ENCODE data around the gene USH2A.

The USH2A gene

GRCh38 chr1:215625949-215626348 lies 797.3 kb downstream of the USH2A start:
- H3K36me3 ChIP-seq (ENCODE audit: control insufficient read depth in 2 of 2, insufficient read depth in 1 of 2, low read length in 2 of 2), result peaks cover 9 to 17% of the 10 kb centered on the region in 2 experiments; a peak in 2 of 3 replicates
- TF ChIP-seq ZNF184 (tag by site-specific recombination; IDR thresholded peaks at IDR 0.05) (no peak), ZEB2 (tag by site-specific recombination; IDR thresholded peaks at IDR 0.05) (no peak), KLF1 (tag by site-specific recombination; IDR thresholded peaks at IDR 0.05) (no peak), OVOL3 (tag by site-specific recombination; IDR thresholded peaks at IDR 0.05) (no peak), ZBTB1 (tag by site-specific recombination; IDR thresholded peaks at IDR 0.05) (no peak), ZNF433 (tag by site-specific recombination; IDR thresholded peaks at IDR 0.05; ENCODE audit: low read depth) (no peak), ZNF341 (tag by site-specific recombination; IDR thresholded peaks at IDR 0.05; ENCODE audit: low read depth) (no peak), ZBTB10 (tag by site-specific recombination; IDR thresholded peaks at IDR 0.05) (no peak), ZFP41 (tag by site-specific recombination; IDR thresholded peaks at IDR 0.05; ENCODE audit: borderline replicate concordance) (no peak), ZNF488 (tag by site-specific recombination; IDR thresholded peaks at IDR 0.05) (no peak), MEIS1 (CRISPR knock-in tag; IDR thresholded peaks at IDR 0.05; ENCODE audit: borderline replicate concordance) (no peak), ZNF561 (tag by site-specific recombination; IDR thresholded peaks at IDR 0.05; ENCODE audit: borderline replicate concordance) (no peak), ZNF701 (tag by site-specific recombination; IDR thresholded peaks at IDR 0.05) (no peak)
- no peak overlapping the region for H3K27ac ChIP-seq (ENCODE audit: extremely low read depth, low read depth, low read length)
- ChIA-PET POLR2A (no interaction called here), CTCF (no interaction called here)
- H3K4me1 ChIP-seq (ENCODE audit: control insufficient read depth, insufficient read depth, low read length), result no peaks in the 10 kb centered on the region
- H3K9me3 ChIP-seq (ENCODE audit: control insufficient read depth, insufficient read depth, low read depth, low read length), result no peaks in the 10 kb centered on the region
- H3K4me3 ChIP-seq (ENCODE audit: low read depth, low read length), result no peak overlapping the region

- no peak overlapping the region for H3K4me3 ChIP-seq (ENCODE audit: low read depth, low read length)
- peaks cover 23 to 44% of the 10 kb centered on the region in 2 experiments; a peak in 2 of 3 replicates for H3K36me3 ChIP-seq (ENCODE audit: control insufficient read depth in 2 of 2, insufficient read depth in 1 of 2, low read length in 2 of 2)
- ChIA-PET CTCF (interaction anchor here (0.6 to 1.7 kb wide), 3 partner anchors 17 to 985 kb away, joined by 3 to 5 read pairs (median 4); no protein-coding TSS in a partner anchor), POLR2A (no interaction called here)
- H3K27ac ChIP-seq (ENCODE audit: extremely low read depth, low read depth, low read length), result no peak overlapping the region
- H3K9me3 ChIP-seq (ENCODE audit: control insufficient read depth, insufficient read depth, low read depth, low read length), result no peaks in the 10 kb centered on the region
- TF ChIP-seq ZNF335 (tag by site-specific recombination; conservative IDR thresholded peaks at IDR 0.05) (no peak), ZNF654 (tag by site-specific recombination; IDR thresholded peaks at IDR 0.05; ENCODE audit: low read depth) (no peak)
- H3K4me1 ChIP-seq (ENCODE audit: control insufficient read depth, insufficient read depth, low read length), result no peaks in the 10 kb centered on the region
These were observed 800.1 kb downstream of the USH2A start for GRCh38 chr1:215623162-215623561.

- H3K36me3 ChIP-seq (ENCODE audit: control insufficient read depth in 2 of 2, insufficient read depth in 1 of 2, low read length in 2 of 2), result peaks cover 46 to 57% of the 10 kb centered on the region in 2 experiments
- CTCF ChIA-PET, result interaction anchor here (0.7 to 1.4 kb wide), 2 partner anchors 13 to 1325 kb away, joined by 3 to 6 read pairs; no protein-coding TSS in a partner anchor
- no peaks in the 10 kb centered on the region for H3K9me3 ChIP-seq (ENCODE audit: control insufficient read depth, insufficient read depth, low read depth, low read length)
- no peak overlapping the region for H3K4me3 ChIP-seq (ENCODE audit: low read depth, low read length)
- POLR2A ChIA-PET, result no interaction called here
- H3K27ac ChIP-seq (ENCODE audit: extremely low read depth, low read depth, low read length), result no peak overlapping the region
- TF ChIP-seq ZNF266 (tag by site-specific recombination; IDR thresholded peaks at IDR 0.05; ENCODE audit: low read depth) (no peak), ZNF423 (tag by site-specific recombination; IDR thresholded peaks at IDR 0.05) (no peak), ZNF585B (tag by site-specific recombination; IDR thresholded peaks at IDR 0.05) (no peak), GFI1B (tag by site-specific recombination; IDR thresholded peaks at IDR 0.05) (no peak), ZNF530 (tag by site-specific recombination; IDR thresholded peaks at IDR 0.05; ENCODE audit: low read depth) (no peak)
- H3K4me1 ChIP-seq (ENCODE audit: control insufficient read depth, insufficient read depth, low read length), result no peaks in the 10 kb centered on the region
These were observed 805.3 kb downstream of the USH2A start for GRCh38 chr1:215617979-215618378.

All from HEK293 (cell line).